Measurements from ENCODE around the gene TM7SF2. TPM values are rescaled to one million over a fixed set of nuclear protein-coding genes. Genes with fewer than 3 reads are reported as not detected.

TM7SF2 gene
- total and polyA plus RNA-seq, 2 of the 13 experiments (the other 11 are each of a cell fraction or from before 2014, with no cell fraction given), result 56.0 to 66.9 TPM

DNA sequence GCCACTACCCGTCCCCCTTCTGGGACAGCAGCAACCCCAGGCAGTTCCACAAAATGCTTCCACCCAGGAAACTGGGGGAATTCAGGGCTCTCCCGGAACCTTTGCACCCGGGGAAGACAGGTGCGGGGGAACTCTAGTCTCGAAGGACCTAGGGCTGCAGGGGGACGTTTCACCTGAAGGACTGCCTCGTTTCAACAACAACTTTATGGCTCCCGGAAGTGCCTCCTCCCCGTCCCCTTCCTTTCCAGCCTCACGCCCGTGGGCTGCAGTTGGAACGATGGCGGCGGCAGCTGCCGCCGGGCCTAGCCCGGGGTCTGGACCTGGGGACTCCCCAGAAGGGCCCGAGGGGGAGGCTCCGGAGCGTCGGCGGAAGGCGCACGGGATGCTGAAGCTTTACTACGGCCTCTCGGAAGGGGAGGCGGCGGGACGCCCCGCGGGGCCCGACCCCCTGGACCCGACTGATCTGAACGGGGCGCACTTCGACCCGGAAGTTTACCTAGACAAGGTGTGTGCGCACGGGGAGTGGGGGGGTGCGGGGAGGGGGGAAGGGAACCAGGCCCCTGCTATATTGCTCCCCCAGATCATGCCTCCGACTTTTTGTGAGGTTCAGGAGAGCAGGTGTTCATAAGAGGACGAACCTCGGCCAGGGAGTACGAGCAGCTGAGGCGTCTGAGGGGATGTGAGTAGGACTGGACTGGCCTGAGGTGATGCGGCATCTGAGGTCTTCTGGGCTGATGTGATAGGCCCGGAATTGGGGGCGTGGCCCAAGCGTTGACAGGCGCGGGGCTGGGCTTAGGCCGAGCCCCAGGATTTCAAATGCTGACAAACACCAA lies 15.5 kb upstream of the TM7SF2 start, which contains the start of gene VPS51 (continued):
- TF ChIP-seq CREBL2 (CRISPR knock-in tag; IDR thresholded peaks at IDR 0.05; ENCODE audit: borderline replicate concordance) (no peak; the same call in 1 of the 2 replicates), HMG20A (CRISPR knock-in tag; IDR thresholded peaks at IDR 0.05; ENCODE audit: borderline replicate concordance) (no peak), CCDC6 (CRISPR knock-in tag; IDR thresholded peaks at IDR 0.05) (no peak), BORCS8-MEF2B (CRISPR knock-in tag; IDR thresholded peaks at IDR 0.05) (no peak), TGIF2 (CRISPR knock-in tag; IDR thresholded peaks at IDR 0.05) (peak; percentile 89; the same call in 1 of the 2 replicates), ZFP1 (CRISPR knock-in tag; IDR thresholded peaks at IDR 0.05) (peak; percentile 82), ZBTB44 (CRISPR knock-in tag; IDR thresholded peaks at IDR 0.05) (no peak; the same call in 1 of the 2 replicates), ZNF382 (CRISPR knock-in tag; IDR thresholded peaks at IDR 0.05; ENCODE audit: borderline replicate concordance) (no peak), ZNF343 (CRISPR knock-in tag; IDR thresholded peaks at IDR 0.05) (0 out of 2 replicates have a peak, but pooled peaks have one; percentile 65), EP300 (IDR thresholded peaks at IDR 0.05; ENCODE audit: low read depth in 2 of 2, low read length in 2 of 2) (peak; percentile 61 to 68; a peak in 2 of 4 replicates), EP300 (CRISPR knock-in tag; IDR thresholded peaks at IDR 0.05; ENCODE audit: borderline replicate concordance) (no peak), BRF2 (CRISPR knock-in tag; IDR thresholded peaks at IDR 0.05) (no peak)
- TF ChIP-seq, protein P1, sequence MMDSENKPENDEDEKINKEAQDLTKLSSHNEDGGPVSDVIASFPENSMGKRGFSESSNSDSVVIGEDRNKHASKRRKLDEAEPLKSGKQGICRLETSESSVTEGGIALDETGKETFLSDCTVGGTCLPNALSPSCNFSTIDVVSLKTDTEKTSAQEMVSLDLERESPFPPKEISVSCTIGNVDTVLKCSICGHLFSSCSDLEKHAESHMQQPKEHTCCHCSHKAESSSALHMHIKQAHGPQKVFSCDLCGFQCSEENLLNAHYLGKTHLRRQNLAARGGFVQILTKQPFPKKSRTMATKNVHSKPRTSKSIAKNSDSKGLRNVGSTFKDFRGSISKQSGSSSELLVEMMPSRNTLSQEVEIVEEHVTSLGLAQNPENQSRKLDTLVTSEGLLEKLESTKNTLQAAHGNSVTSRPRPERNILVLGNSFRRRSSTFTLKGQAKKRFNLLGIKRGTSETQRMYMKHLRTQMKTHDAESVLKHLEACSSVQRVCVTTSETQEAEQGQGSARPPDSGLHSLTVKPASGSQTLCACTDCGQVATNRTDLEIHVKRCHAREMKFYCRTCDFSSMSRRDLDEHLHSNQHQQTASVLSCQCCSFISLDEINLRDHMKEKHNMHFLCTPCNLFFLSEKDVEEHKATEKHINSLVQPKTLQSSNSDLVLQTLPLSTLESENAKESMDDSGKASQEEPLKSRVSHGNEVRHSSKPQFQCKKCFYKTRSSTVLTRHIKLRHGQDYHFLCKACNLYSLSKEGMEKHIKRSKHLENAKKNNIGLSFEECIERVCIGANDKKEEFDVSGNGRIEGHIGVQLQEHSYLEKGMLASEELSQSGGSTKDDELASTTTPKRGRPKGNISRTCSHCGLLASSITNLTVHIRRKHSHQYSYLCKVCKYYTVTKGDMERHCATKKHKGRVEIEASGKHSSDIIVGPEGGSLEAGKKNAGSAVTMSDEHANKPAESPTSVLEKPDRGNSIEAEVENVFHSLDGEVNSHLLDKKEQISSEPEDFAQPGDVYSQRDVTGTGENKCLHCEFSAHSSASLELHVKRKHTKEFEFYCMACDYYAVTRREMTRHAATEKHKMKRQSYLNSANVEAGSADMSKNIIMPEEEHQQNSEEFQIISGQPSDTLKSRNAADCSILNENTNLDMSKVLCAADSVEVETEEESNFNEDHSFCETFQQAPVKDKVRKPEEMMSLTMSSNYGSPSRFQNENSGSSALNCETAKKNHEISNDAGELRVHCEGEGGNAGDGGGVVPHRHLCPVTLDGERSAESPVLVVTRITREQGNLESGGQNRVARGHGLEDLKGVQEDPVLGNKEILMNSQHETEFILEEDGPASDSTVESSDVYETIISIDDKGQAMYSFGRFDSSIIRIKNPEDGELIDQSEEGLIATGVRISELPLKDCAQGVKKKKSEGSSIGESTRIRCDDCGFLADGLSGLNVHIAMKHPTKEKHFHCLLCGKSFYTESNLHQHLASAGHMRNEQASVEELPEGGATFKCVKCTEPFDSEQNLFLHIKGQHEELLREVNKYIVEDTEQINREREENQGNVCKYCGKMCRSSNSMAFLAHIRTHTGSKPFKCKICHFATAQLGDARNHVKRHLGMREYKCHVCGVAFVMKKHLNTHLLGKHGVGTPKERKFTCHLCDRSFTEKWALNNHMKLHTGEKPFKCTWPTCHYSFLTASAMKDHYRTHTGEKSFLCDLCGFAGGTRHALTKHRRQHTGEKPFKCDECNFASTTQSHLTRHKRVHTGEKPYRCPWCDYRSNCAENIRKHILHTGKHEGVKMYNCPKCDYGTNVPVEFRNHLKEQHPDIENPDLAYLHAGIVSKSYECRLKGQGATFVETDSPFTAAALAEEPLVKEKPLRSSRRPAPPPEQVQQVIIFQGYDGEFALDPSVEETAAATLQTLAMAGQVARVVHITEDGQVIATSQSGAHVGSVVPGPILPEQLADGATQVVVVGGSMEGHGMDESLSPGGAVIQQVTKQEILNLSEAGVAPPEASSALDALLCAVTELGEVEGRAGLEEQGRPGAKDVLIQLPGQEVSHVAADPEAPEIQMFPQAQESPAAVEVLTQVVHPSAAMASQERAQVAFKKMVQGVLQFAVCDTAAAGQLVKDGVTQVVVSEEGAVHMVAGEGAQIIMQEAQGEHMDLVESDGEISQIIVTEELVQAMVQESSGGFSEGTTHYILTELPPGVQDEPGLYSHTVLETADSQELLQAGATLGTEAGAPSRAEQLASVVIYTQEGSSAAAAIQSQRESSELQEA (CRISPR knock-in tag; IDR thresholded peaks at IDR 0.05; ENCODE audit: not compliant biosample characterization), result no peak
- TF ChIP-seq, protein P2, sequence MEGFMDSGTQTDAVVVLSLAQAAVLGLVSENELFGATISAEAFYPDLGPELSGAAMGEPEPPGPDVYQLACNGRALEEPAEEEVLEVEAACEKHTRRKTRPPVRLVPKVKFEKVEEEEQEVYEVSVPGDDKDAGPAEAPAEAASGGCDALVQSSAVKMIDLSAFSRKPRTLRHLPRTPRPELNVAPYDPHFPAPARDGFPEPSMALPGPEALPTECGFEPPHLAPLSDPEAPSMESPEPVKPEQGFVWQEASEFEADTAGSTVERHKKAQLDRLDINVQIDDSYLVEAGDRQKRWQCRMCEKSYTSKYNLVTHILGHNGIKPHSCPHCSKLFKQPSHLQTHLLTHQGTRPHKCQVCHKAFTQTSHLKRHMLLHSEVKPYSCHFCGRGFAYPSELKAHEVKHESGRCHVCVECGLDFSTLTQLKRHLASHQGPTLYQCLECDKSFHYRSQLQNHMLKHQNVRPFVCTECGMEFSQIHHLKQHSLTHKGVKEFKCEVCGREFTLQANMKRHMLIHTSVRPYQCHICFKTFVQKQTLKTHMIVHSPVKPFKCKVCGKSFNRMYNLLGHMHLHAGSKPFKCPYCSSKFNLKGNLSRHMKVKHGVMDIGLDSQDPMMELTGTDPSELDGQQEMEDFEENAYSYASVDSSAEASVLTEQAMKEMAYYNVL (CRISPR knock-in tag; IDR thresholded peaks at IDR 0.05; ENCODE audit: borderline replicate concordance), result no peak; the same call in 1 of the 2 replicates

All from HepG2 (cell line).